ENCODE results near the gene CCS.

DNA sequence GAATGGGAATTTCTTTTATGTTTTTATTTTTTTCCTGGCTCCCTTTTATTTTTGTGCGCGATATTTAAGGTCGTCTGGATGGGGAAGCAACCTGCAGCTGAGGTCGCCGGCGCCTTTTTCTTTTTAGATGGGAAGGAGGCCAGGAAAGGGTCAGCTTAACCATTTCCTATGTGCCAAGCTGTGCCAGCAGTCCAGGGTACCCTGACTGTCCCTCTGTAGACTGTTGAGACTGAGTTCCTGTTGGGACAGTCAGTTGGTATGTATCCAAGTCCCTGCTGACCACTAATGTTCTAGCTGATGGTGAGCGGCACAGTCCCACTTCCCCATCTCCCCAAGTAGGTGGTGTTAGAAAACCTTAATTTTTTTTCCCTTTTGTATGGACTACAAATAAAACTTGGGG is 33.9 kb downstream of the CCS start:
- TF ChIP-seq, protein P1, sequence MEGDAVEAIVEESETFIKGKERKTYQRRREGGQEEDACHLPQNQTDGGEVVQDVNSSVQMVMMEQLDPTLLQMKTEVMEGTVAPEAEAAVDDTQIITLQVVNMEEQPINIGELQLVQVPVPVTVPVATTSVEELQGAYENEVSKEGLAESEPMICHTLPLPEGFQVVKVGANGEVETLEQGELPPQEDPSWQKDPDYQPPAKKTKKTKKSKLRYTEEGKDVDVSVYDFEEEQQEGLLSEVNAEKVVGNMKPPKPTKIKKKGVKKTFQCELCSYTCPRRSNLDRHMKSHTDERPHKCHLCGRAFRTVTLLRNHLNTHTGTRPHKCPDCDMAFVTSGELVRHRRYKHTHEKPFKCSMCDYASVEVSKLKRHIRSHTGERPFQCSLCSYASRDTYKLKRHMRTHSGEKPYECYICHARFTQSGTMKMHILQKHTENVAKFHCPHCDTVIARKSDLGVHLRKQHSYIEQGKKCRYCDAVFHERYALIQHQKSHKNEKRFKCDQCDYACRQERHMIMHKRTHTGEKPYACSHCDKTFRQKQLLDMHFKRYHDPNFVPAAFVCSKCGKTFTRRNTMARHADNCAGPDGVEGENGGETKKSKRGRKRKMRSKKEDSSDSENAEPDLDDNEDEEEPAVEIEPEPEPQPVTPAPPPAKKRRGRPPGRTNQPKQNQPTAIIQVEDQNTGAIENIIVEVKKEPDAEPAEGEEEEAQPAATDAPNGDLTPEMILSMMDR (IDR thresholded peaks at IDR 0.05), result no peak
- TF ChIP-seq EZH2 (IDR thresholded peaks at IDR 0.05; ENCODE audit: borderline replicate concordance, insufficient read depth, low read depth, low read length, poor library complexity, severe bottlenecking), result no peak

Data from B cell (primary cell).